ENCODE measurements around the gene IL11.

The IL11 gene

DNA sequence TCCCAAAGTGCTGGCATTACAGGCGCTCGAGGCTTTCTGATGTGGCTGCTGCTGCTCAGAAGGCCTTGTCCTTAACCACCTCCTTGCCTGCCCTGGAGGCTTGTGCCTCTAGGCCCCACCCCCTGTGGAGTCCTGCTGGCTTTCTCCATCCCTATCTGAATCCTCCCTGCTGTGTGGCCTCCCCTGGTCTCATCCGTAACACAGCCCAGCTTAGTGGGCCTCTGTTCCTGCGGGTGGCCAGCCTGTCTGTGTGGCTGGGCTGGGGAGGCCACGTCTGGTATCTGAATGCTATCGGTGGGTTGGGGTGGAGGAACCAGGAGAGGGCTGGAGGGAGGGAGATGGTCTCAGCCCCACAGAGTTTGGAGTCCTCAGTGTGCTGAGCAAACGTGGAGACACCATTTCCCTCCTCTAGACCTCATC lies 20.2 kb upstream of the IL11 start:
- DNase-seq = peak; percentile 35

DNA sequence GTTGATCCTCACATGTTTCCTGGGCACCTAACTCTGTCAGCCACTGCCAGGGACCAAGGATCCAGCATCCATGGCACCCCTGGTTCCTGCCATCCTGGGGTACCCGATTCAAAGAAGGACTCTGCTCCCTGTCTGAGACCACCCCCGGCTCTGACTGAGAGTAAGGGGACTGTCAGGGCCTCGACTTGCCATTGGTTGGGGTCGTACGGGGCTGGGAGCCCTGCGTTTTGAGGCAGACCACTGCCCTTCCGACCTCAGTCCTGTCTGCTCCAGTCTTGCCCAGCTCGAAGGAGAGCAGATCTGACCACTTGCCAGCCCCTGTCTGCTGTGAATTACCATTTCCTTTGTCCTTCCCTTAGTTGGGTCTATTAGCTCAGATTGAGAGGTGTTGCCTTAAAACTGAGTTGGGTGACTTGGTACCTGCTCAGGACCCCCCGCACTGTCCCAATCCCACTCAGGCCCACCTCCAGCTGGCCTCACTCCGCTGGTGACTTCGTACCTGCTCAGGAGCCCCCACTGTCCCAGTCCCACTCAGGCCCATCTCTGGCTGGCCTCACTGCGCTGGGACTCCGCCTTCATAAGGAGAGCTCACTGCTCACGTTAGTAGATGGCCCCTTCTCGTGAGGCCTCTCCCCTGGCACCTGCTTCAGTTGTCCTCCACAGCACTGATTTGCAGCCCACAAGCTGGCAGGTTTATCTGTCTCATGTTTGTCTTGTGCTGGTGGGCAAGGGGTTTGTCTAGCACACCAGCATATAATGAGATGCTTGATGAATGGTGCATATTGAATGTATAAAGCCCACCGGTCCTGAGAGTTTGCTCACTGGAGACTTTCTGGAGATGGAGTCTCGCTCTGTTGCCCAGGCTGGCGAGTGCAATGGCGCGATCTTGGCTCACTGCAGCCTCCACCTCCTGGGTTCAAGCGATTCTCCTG lies 19.4 kb upstream of the IL11 start:
- DNase-seq = no peak

DNA sequence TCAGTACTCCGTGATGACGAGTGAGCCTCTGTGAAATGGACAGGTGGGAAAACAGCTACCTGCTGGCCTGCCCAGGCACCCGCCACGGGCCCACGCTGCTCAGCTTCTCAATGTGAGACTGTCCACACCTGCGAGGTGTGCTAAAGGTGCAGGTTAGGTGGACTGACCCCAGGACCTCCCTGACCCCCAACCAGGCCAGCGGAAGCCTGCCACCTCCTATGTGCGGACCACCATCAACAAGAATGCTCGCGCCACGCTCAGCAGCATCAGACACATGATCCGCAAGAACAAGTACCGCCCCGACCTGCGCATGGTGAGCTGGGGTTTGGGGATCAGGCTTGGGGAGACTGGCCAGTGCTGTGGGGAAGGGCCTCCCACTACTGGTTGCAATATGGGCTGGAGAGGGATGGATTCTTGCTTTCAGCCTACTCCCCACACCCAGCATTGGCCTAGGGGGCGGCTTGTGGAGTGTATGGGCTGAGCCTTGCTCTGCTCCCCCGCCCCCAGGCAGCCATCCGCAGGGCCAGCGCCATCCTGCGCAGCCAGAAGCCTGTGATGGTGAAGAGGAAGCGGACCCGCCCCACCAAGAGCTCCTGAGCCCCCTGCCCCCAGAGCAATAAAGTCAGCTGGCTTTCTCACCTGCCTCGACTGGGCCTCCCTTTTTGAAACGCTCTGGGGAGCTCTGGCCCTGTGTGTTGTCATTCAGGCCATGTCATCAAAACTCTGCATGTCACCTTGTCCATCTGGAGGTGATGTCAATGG lies 17.7 kb upstream of the IL11 start:
- DNase-seq = no peak

DNA sequence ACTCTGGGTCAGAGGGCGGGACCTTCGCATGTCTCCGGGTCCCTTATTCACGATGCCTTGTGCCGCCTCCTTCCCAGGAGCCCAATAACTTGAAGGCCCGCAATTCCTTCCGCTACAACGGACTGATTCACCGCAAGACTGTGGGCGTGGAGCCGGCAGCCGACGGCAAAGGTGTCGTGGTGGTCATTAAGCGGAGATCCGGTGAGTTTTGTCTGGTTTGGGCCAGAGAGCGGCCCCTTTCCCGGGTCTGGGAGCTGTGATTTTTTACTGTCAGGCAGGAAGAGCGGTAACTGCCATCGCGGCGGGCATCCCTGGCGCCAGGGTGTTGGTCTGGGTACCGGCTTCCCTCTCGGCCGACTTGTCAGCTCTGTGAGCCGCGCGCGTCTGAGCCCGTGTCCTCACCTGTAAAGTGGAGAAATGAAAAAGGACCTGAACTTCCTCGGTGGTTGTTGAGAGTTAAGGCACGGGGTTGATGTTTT lies 16.3 kb upstream of the IL11 start:
- DNase-seq = no peak

DNA sequence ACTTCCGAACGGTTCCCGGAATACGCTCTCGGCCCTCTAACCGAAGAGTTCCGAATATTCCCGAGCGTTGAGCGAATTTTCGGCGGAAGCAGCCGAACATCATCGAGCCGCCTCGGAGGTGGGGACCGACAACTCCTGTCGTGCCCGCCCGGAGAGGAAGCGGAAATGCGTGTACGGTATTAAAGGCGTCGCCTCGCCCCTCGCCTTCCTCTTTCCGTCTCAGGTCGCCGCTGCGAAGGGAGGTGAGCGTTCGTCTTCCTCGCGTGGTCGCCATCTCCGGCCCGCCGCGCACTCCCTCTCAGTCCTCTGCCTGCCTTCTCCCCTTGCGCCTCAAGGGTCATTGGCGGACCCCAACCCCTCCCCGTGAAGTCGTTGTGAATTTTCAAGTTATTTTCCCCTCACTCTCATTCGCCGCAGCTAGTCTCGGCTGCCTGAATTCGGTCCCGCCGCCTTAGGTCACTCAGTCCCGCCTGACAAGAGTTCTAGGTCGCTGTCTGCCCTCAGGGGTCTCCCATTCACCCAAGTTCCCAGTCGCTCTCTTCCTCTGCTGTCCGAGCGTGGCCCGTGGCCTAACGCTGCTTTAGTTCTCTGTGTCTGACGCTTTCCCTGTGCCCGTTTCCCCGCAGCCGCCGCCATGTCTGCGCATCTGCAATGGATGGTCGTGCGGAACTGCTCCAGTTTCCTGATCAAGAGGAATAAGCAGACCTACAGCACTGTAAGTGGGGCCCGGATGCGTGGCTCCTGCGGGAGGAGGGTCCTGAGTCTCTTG lies 15.6 kb upstream of the IL11 start, which contains the start of gene RPL28:
TSS of gene RPL28 (plus strand) at position 209 of the 769 bp plus-strand sequence. CDS start at position 635, 426 bp downstream.
- peak; percentile 98 for DNase-seq

DNA sequence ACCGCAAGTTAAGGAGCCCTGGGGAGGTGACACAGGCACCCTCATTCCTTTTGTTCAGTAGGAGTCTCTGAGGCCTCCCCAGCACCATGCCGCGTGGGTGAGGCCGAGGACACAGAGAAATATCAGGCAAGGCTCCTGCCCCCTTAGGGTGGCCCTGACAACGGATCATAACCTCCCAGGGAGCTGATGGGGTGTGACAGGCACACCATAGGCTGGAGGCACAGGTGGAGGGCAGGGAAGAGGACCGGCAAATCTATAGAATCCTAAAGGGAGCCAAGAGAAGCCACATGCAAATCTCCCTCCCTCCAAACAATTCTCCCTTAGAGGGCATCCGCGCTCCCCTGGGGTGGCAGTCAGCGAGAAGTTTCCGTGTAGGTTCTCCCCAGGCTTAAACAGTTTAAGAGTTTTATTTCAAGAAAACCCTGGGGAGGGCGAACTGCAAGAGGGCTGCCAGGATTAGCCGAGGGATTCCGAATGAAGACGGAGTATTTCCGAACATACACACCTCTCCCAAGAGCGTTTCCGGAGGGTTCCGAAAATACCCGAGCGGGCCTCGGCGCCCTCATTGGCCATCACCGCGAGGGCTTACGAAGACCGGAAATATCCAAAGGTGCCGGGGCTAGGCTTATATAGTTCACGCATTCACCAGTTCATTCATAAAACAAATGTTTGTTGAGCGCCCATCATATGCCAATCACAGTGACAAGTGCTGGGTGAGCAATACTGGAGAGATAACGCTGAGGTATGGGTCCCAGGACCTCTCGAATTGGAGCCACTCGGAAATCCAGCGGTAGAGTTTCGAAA lies 14.9 kb upstream of the IL11 start:
- DNase-seq = peak; percentile 96

DNA sequence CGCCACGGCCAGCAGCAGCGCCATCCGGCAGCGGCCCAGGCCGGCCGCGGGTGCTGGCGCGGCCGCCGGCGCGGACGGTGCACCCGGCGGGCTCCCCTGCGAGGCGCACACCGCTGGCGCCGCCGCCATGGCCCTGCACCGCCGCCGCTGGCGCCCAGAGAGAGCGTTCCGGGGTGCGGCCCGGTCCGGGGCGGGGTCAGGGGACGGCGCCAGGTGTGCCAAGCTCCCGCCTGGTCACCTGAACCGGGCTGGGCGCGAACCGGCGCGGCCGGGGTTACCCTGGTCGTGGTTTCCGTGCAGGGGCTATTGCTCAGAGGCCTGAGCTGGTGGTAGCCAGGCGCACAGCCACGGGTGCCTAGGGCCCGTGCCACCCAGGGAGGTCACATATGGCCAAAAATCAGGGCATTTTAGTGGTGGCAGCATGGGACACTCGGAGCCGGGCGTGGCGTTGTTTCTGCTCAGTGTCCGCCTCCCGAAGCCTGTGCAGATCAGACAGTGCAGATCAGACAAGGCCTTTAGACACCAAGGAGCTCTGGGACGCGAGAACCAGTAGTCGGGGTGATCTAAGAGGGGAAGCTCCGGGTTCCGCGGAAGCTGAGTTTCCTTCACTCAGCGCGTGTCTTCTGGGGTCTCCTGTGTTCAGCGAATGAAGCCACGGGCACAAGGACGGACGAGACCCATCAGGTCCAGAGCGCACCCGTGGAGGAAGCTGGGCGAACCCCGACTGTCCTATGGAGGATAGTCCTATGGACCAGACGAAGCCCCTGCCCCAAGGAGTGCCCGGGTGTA lies 14.1 kb upstream of the IL11 start, which contains the start of gene TMEM238:
TSS of gene TMEM238 (minus strand) at position 162 of the 789 bp plus-strand sequence. CDS start at position 129, 33 bp downstream.
- DNase-seq = no peak

DNA sequence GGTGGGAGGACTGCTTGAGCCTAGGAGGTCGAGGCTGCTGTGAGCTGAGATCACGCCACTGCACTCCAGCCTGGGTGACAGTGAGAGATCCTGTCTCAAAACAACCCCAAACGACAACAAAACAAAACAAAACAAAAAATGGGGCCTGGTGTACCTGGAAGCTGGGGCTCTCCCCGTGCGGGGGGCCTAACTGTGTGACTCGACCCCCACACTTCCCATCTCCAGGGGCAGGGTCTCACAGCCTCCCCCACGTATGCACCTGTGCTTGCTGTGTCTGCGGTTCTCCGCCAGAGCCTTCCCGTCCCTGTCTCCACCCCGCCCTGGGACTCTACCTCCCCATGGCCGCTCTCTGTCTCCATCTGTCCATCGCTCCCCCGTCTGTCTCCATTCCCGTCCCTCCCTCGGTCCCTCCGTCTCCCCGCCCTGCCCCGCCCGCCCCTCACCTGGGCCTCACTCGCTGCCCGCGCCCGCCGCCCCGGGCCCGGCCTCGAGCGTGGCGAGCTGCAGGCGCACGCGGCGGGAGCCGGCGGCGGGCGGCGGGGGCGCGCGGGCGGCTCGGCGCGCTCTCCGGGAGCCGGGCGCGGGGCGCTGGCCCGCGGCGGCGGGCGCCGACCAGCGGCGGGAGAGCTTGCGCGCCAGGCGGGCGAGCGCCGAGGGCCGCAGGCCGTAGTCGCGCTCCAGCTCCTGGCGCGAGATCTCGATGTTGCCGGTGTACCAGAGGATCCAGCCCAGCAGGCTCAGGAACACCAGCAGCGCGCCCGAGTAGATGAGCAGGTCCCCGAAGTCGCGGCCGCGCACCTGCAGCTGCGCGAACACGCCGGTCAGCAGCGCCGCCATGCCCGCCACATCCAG lies 13.2 kb upstream of the IL11 start:
- peak; percentile 64 for DNase-seq

DNA sequence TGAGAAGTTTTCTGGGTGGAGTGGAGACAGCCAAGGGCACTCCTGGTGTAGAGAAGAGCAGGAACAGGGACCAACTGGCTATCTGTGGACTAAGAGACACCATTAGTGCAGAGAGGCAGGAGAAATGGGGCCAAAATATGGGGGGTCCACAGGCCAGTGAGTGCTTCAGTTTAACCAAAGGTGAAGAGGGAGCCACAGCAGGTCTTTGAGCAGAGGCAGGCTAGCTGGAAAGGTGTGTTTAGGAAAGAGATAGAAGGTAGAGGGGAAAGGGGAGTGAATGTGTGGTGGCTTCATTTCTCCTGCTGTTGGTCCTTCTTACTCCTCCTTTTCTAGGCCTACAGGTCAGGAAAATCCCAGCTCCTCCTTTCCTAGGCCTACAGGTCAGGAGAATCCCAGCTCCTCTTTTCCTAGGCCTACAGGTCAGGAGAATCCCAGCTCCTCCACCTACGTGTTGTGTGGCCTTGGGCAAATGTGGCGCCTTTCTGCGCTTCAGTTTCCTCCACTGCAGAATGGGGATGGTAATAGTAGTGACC lies 12.3 kb upstream of the IL11 start:
- no peak for DNase-seq

DNA sequence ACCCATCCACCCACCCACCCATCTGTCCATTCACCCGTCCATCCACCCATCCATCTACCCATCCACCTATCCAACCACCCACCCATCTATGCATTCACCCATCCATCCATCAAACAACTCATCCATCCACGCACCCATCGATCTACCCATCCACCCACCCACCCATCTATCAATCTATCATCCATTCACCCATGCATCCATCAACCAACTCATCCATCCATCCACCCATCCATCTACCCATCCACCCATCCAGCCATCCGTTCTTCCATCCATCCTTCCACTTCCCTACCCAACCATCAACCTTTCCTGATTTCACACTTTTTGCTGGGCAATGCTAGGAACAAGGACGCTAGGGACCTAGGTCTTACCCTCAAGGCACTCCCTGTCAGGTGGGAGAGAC lies 11.8 kb upstream of the IL11 start:
- no peak for DNase-seq

DNA sequence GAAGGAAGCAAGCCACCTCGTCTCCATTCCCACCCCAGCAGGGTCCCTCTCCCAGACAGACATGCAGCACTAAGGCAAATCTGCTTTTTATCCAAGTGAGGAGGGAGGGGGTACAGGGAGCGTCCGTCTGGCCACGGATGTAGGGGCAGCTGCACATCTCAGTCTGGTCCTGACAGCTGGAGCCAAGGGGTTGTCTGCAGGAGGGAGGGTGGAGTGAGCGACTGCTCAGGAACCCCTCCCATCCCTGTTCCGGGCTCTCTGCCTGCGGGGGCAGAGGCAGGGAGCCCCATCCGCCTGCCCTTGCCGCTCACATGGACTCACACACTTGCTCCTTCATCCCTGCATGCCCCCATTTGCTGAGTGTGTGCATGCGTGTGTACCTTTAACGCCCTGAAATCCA lies 8.9 kb upstream of the IL11 start:
- no peak for DNase-seq

DNA sequence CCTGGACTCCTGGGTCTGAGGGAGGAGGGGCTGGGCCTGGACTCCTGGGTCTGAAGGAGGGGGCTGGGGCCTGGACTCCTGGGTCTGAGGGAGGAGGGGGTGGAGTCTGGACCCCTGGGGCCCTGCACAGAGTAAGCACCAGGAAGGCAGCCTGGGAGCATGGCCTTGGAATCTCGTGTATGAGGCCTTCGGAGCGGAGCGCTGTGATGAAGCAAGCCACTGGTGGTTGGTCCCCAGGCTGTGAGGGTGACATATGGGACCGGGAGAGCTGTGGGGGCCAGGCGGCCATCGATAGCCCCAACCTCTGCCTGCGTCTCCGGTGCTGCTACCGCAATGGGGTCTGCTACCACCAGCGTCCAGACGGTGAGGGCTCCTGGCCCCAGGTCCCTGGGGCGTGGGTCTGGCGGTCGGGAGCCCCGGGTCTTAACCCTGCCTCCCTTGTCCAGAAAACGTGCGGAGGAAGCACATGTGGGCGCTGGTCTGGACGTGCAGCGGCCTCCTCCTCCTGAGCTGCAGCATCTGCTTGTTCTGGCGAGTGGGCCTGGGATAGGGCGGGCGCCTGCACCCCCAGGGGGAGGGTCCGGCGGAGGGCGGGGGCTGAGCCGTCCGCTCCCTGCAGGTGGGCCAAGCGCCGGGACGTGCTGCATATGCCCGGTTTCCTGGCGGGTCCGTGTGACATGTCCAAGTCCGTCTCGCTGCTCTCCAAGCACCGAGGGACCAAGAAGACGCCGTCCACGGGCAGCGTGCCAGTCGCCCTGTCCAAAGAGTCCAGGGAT lies 7.3 kb upstream of the IL11 start:
- no peak for DNase-seq

DNA sequence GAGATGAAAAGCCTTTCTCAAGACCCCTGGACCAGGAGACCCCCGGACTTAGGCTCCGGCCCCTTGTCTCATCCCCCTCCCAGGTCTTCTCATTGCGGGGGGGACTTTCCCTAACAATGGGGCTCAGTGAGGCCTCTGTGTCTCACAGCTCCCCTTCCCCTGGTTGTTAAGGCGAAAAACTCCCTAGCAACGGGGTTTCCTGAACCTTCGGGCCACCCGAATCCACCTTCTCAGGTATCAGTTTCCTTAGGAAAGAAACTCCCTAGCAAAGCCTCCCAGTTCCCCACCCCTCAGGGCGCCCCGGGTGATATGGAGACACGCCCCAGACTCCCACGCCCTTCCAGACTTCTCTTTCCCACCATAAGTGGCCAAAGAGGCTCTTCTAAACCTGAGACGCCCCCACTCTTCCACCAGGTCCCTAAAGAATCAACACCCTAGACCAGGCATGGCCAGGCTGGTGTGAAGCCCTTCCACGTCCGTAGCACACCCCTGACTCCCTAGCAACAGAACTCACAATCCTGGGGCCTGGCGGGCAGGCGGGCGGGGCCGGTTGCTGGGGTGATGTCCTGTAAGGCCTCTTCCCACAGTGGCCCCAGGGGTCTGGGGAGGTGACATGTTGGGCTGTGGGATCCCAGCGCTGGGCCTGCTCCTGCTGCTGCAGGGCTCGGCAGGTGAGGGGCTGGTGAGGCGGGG lies 6.1 kb upstream of the IL11 start, which contains the start of gene TMEM190:
TSS of gene TMEM190 (plus strand) at position 586 of the 693 bp plus-strand sequence. CDS start at position 614, 28 bp downstream.
- DNase-seq = no peak

DNA sequence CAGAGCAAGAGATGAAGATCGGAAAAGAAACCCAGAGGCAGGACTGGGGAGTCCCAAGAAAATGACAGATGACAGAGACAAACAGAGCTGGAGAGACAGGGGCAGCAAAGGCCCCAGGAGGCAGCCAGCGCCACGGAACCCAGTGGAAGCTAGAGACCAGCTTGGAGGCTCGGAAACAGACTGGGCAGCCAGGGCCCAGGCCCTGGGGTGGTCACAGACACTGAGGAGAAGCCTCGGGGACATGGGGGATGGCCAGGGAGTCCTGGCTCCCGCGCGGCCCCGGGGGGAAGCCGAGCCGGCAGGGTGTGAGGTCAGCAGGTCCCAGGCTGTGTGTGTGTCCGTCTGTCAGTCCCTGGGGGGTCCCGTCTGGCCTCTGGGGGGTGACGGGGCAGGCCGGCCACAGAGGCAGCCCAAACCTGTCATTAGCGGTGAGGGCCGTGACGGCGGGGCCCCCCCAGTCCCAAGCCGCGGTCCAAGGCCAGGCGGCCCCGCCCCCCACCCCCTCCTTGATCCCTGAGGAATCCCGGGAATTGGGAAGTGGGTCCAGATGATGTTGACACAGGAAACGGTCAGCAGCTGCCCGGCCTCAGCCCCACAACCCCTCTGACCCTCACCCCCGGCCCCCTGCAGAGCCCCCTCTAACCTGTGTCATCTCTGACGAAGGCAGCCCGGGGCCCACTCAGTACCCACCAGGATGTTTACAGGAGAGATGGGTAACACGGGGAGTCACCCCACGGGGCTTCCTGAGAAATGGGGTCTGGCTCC lies 3.9 kb upstream of the IL11 start:
- peak; percentile 35 for DNase-seq

DNA sequence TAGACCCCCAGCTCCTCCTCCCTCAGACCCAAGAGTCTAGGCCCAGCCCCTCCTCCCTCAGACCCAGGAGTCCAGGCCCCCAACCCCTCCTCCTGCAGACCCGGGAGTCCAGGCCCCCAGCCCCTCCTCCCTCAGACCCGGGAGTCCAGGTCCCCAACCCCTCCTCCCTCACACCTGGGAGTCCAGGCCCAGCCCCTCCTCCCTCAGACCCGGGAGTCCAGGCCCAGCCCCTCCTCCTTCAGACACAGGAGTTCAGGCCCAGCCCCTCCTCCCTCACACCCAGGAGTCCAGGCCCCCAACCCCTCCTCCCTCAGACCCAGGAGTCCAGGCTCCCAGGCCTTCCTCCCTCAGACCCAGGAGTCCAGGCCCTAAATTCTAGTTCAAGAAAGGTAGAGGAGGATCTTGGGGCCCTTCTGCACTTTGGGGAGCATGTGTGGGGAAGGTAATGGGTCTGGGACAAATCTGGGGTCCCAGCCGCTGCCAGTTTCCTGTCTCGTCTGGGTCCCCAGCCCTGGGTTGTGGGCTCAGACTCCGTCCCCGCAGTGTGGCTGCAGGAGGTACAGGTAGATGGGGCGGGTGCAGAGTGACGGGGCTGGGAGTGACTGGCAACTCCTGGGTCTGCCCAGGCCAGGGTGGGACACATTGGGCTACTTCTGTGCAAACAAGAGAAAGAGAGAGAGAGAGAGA lies 3.2 kb upstream of the IL11 start:
- DNase-seq = no peak

DNA sequence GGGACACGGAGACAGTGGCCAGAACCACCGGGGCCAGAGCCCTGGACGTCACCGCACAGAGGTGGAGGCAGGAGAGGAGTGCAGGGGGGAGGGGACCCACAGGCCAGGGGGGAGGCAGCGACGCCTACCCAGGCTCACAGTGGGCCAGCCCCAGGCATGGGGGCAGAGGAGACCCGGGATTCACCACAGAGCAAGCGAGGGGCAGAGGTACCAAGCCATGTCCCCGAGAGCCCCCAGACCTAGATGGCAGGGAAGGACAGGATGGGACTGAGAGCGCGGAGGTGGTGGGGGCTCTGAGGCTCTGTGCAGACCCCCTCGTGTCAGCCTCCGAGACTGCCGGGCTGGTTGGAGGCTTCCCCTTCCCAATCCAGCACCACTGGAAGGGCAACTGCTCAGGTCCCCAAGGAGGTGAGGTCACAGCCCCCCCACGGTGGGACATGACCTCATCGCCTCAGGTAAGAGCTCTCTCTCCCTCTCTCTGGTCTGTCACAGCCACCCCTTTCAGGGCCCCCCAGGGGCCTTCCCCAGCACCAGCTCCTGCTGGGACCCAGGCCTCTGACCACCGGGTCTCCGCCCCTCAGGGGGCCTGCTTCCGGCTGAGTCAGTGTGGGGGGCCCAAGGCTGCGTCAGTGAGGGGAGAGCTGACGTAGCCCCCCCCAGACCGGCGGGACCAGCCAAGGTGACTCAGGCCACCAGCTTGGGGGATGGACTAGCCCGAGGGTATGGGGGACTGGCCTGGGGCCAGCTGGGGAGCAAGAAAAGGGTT lies 2.2 kb upstream of the IL11 start:
- peak; percentile 77 for DNase-seq
